K562 (cell line): ENCODE results near the gene DMGDH. TPM values are rescaled to one million over a fixed set of nuclear protein-coding genes. Genes with fewer than 3 reads are reported as not detected.

Experiments used
- ATAC-seq: fragments of 200-7000 bp; cut with Tn5 transposase; 3 replicates; pipeline ENCODE4 v1.9.1; 2020; ENCODE audit warnings: moderate library complexity
- BruUV-seq: library from RNA; stranded (reverse); fragments of 400-500 nt; replicated peaks from 2 replicates; lab custom pipeline; 2021; lab: Mats Ljungman, UMichigan
- CTCF ChIA-PET: fragments of 300-600 bp; formaldehyde crosslinking; extraction: SDS; loops from one replicate; lab custom pipeline; 2021; ENCODE audit warnings: low intra/inter-chr PET ratio; lab: Yijun Ruan, JAX
- POLR2A ChIA-PET: fragments of 300-600, 350-650 bp; sonication (Branson Sonifier 250); formaldehyde crosslinking; extraction: SDS; loops from one replicate; lab custom pipeline; 2021; ENCODE audit warnings: antibody characterized with exemption, inconsistent platforms; lab: Yijun Ruan, JAX
- DNase-seq, 4 experiments: peaks; one replicate each; pipeline versions ENCODE4 v3.0.0 to v3.0.0-alpha.2; 2011 to 2018; ENCODE audit warnings: low spot score in 3 of 4, mixed read lengths in 3 of 4; ENCODE audit errors: extremely low read depth in 1 of 4
- FAIRE-seq: peaks from 2 replicates; lab custom pipeline; 2011; peaks lifted over from hg19 to GRCh38; lab: Jason Lieb, UNC
- H2AFZ ChIP-seq: 2 replicates; pipeline ENCODE4 v1.6.0; 2011; ENCODE audit warnings: low read depth, low read length, control low read depth, inconsistent platforms
- H3K27ac ChIP-seq: fragments of 200-600 bp; 3 replicates; pipeline ENCODE4 v1.8.0; 2011; ENCODE audit warnings: low read depth, mild to moderate bottlenecking, control low read depth, inconsistent platforms, low read length, moderate library complexity, mixed read lengths; ENCODE audit errors: extremely low read depth
- H3K27me3 ChIP-seq, 2 experiments: fragments of 300-600 bp in 1 of 2; 2 replicates in 1 of 2; 3 replicates in 1 of 2; pipeline versions ENCODE4 v1.6.0 to v1.8.0; 2011; ENCODE audit warnings: inconsistent platforms in 2 of 2, low read length in 2 of 2, mild to moderate bottlenecking in 1 of 2, mixed read lengths in 1 of 2, moderate library complexity in 1 of 2; ENCODE audit not compliant: control insufficient read depth in 2 of 2, insufficient read depth in 2 of 2
- H3K36me3 ChIP-seq: fragments of 300-600 bp; 3 replicates; pipeline ENCODE4 v1.8.0; 2011; ENCODE audit warnings: mild to moderate bottlenecking, low read length, inconsistent platforms; ENCODE audit not compliant: control insufficient read depth, insufficient read depth
- H3K4me1 ChIP-seq, 2 experiments: fragments of 200-600 bp in 1 of 2; replicated peaks in 1 of 2; 2 replicates in 1 of 2; 3 replicates in 1 of 2; pipeline versions ENCODE4 v1.5.1 to v1.8.0; 2011; ENCODE audit warnings: inconsistent platforms in 2 of 2, low read length in 2 of 2, mild to moderate bottlenecking in 1 of 2, mixed read lengths in 1 of 2, moderate library complexity in 1 of 2; ENCODE audit not compliant: control insufficient read depth in 2 of 2, insufficient read depth in 2 of 2
- H3K4me2 ChIP-seq: 2 replicates; pipeline ENCODE4 v1.6.1; 2011; ENCODE audit warnings: low read length, control low read depth, inconsistent platforms, mixed read lengths; ENCODE audit not compliant: insufficient read depth
- H3K4me3 ChIP-seq: fragments of 200-600 bp; sonication (generic), shearing (Covaris generic); 2 replicates; pipeline ENCODE4 v1.5.1; 2016; ENCODE audit warnings: control low read depth, inconsistent platforms
- H3K79me2 ChIP-seq: fragments of 200-600 bp; 3 replicates; pipeline ENCODE4 v1.8.0; 2011; ENCODE audit warnings: low read length, inconsistent platforms; ENCODE audit not compliant: control insufficient read depth, insufficient read depth
- H3K9ac ChIP-seq, 2 experiments: 2 replicates each; pipeline versions ENCODE4 v1.6.0 to v1.6.1; 2011; ENCODE audit warnings: low read depth in 2 of 2, low read length in 2 of 2, control low read depth in 1 of 2, inconsistent platforms in 1 of 2, mild to moderate bottlenecking in 1 of 2, mixed read lengths in 1 of 2; ENCODE audit not compliant: insufficient read depth in 1 of 2
- H3K9me1 ChIP-seq: one replicate; pipeline ENCODE4 v1.6.0; 2011; ENCODE audit warnings: inconsistent platforms, mild to moderate bottlenecking, low read length, moderate library complexity; ENCODE audit not compliant: control insufficient read depth, insufficient read depth
- H3K9me3 ChIP-seq: replicated peaks from 2 replicates; pipeline ENCODE4 v1.5.1; 2011; ENCODE audit warnings: low read depth, low read length, inconsistent platforms; ENCODE audit not compliant: control insufficient read depth, insufficient read depth
- H4K20me1 ChIP-seq: replicated peaks from 2 replicates; pipeline ENCODE4 v1.6.1; 2011; ENCODE audit warnings: low read length, inconsistent platforms, mixed read lengths; ENCODE audit not compliant: control insufficient read depth, insufficient read depth
- CHD7 ChIP-seq: fragments of 200-600 bp; sonication (generic); IDR thresholded peaks from one replicate; pipeline ENCODE4 v1.6.1; 2012; ENCODE audit warnings: mild to moderate bottlenecking, low read depth, low read length, inconsistent platforms
- EP400 ChIP-seq: fragments of 450-650 bp; IDR thresholded peaks from 2 replicates; pipeline ENCODE4 v1.6.1; 2017; ENCODE audit warnings: antibody characterized with exemption, mild to moderate bottlenecking, moderate library complexity
- KLF13 ChIP-seq: fragments of 450-650 bp; IDR thresholded peaks from 2 replicates; pipeline ENCODE4 v1.6.1; 2016; ENCODE audit warnings: missing genetic modification characterization, low read depth, mild to moderate bottlenecking, missing compliant biosample characterization, moderate library complexity, borderline replicate concordance
- MEF2D ChIP-seq: conservative IDR thresholded peaks from 2 replicates; pipeline ENCODE4 v1.6.1; 2016; ENCODE audit warnings: low read depth, missing genetic modification characterization, missing compliant biosample characterization
- NFE2 ChIP-seq: IDR thresholded peaks from 2 replicates; pipeline ENCODE4 v1.6.1; 2014; ENCODE audit warnings: antibody characterized with exemption, low read depth
- NFIC ChIP-seq: fragments of 450-650 bp; IDR thresholded peaks from 2 replicates; pipeline ENCODE4 v1.6.1; 2017; ENCODE audit warnings: mild to moderate bottlenecking, inconsistent platforms
- POLR2H ChIP-seq: IDR thresholded peaks from 2 replicates; pipeline ENCODE4 v1.6.1; 2016; ENCODE audit warnings: missing genetic modification characterization, low read depth, mild to moderate bottlenecking, control low read depth, missing compliant biosample characterization, moderate library complexity
- RAD21 ChIP-seq, 2 experiments: fragments of 250-450 bp in 1 of 2; fragments of 450-650 bp in 1 of 2; sonication (Bioruptor Pico) in 1 of 2; formaldehyde crosslinking in 1 of 2; IDR thresholded peaks in 1 of 2; conservative IDR thresholded peaks in 1 of 2; 2 replicates each; pipeline versions ENCODE4 v1.4.0 to v1.8.0; 2020 to 2022; ENCODE audit warnings: mild to moderate bottlenecking in 2 of 2, moderate library complexity in 1 of 2
- SPI1 ChIP-seq: IDR thresholded peaks from 2 replicates; pipeline ENCODE4 v1.6.1; 2011; ENCODE audit warnings: low read depth, low read length, control low read depth, borderline replicate concordance
- XRCC5 ChIP-seq: fragments of 200-400 bp; formaldehyde crosslinking; IDR thresholded peaks from 2 replicates; pipeline ENCODE4 v1.6.1; 2017; ENCODE audit warnings: low read depth, mild to moderate bottlenecking, low read length
- ZNF324 ChIP-seq: fragments of 250-450 bp; sonication (Bioruptor Pico); IDR thresholded peaks from 2 replicates; pipeline ENCODE4 v1.4.0; 2020; ENCODE audit warnings: mild to moderate bottlenecking
- ZNF707 ChIP-seq: fragments of 250-450 bp; sonication (Bioruptor Pico); conservative IDR thresholded peaks from 2 replicates; pipeline ENCODE4 v1.8.0; 2022; ENCODE audit warnings: inconsistent platforms, mild to moderate bottlenecking, moderate library complexity
- WGBS: fragments of 100-300 bp; shearing (Covaris generic); methylation state at CpG from one replicate; pipeline ENCODE4 v1.1.6; 2016; ENCODE audit warnings: low coverage, mixed read lengths; ENCODE audit not compliant: insufficient coverage; ENCODE audit errors: missing lambda C conversion rate; 5-methylcytosine and 5-hydroxymethylcytosine counted together
- in situ Hi-C: fragments of 300-500 bp; cut with MboI; formaldehyde crosslinking; loops from 4 replicates; pipeline ENCODE4 v1.15.0; 2018; ENCODE audit warnings: inconsistent platforms, mixed read lengths
- intact Hi-C: fragments of 100-400 bp; cut with micrococcal nuclease; formaldehyde crosslinking; loops from 2 replicates; pipeline ENCODE4 v1.14.2; 2022
- polyA plus RNA-seq, 8 experiments: library from polyadenylated mRNA; depleted of rRNA in 4 of 8; stranded (reverse) in 5 of 8; unstranded in 3 of 8; fragments of >200 nt; fragmentation: Nextera tagmentation in 2 of 8; fragmentation: Illumina TruSeq in 1 of 8; extraction: Ambion mirVana in 2 of 8; extraction: Trizol in 1 of 8; gene quantifications; 2 replicates each; pipeline versions ENCODE4 v1.2.1 to v1.2.3, GENCODE V29; 2011 to 2014; ENCODE audit warnings: inconsistent platforms in 1 of 8, missing spikeins in 1 of 8
- total RNA-seq, 7 experiments: library from RNA; depleted of rRNA in 6 of 7; stranded (reverse); fragments of >200 nt in 6 of 7; fragmentation: Illumina TruSeq in 2 of 7; extraction: Trizol in 2 of 7; gene quantifications; 2 replicates each; pipeline versions ENCODE4 v1.2.1 to v1.2.3, GENCODE V29; 2011 to 2021; ENCODE audit warnings: low replicate concordance in 1 of 7

The DMGDH gene
- total and polyA plus RNA-seq, 9 of the 15 experiments (the other 6 are each of a cell fraction or from before 2014, with no cell fraction given), result 0.13 to 0.58 TPM; not detected in 7

GRCh38 chr5:79008362-79008761, 61.1 kb downstream of the DMGDH start:
- FAIRE-seq, result no peak
- Histone ChIP-seq H3K4me2 (no peak overlapping the region), H3K27ac (no peak overlapping the region), H3K9ac (no peak overlapping the region), H3K79me2 (no peaks in the 10 kb centered on the region), H3K36me3 (no peaks in the 10 kb centered on the region), H4K20me1 (no peaks in the 10 kb centered on the region), H3K9me1 (no peaks in the 10 kb centered on the region), H3K9me3 (no peaks in the 10 kb centered on the region), H2AFZ (no peak overlapping the region), H3K4me3 (no peak overlapping the region), H3K4me1 (no peaks in the 10 kb centered on the region), H3K27me3 (peaks cover 7 to 8% of the 10 kb centered on the region in 2 experiments; a peak in 3 of 5 replicates)
- ChIA-PET CTCF (no interaction called here), POLR2A (interaction anchor here (0.6 kb wide), 1 partner anchor 118 kb away, joined by 3 read pairs; no protein-coding TSS in a partner anchor)
- peak; percentile 66 for ATAC-seq
- DNase-seq, result peak in 2 of 4 experiments; percentile 12 to 14
- no TSS peak for BruUV-seq
- in situ Hi-C loops, result loop anchor here (25.0 kb wide), 1 partner anchor 1304 kb away; the partner anchor contains the start of gene SPZ1
- intact Hi-C loops, result no loop called here
- 2% methylated on average over 3 of the region's 3 CpGs for WGBS
- TF ChIP-seq CHD7, result no peak
- no peak for TF ChIP-seq MEF2D (tag)
- TF ChIP-seq ZNF324 (CRISPR knock-in tag), result no peak
- TF ChIP-seq NFIC, result no peak
- no peak for TF ChIP-seq POLR2H (tag)
- TF ChIP-seq SPI1, result no peak
- no peak for TF ChIP-seq KLF13
- no peak for TF ChIP-seq ZNF707 (CRISPR knock-in tag)
- no peak for TF ChIP-seq EP400
- TF ChIP-seq RAD21 (CRISPR knock-in tag; conservative IDR thresholded peaks at IDR 0.05 in 1 of 2, IDR thresholded peaks at IDR 0.05 in 1 of 2), result 0 out of 4 replicates have a peak, but pooled peaks of 1 of the 2 experiments have one; percentile 22
- TF ChIP-seq XRCC5, result no peak
- no peak for TF ChIP-seq NFE2
